Measurements from ENCODE around the gene ITPKB.

GRCh38 chr1:226627050-226627755 lies 111.9 kb downstream of the ITPKB start:
- TF ChIP-seq SIN3A (IDR thresholded peaks at IDR 0.05; ENCODE audit: borderline replicate concordance, low read depth, low read length): no peak
- no peak for TF ChIP-seq CTCF (IDR thresholded peaks at IDR 0.05)
- TF ChIP-seq RAD21 (IDR thresholded peaks at IDR 0.05; ENCODE audit: low read length): no peak
